GM21786 (cell line): ENCODE data around the gene ARAP1.

Experiments used
- ATAC-seq: cut with Tn5 transposase; IDR thresholded peaks from one replicate; pipeline ENCODE4 v1.9.1; 2021; ENCODE audit not compliant: unreplicated experiment

Gene ARAP1

GRCh38 chr11:72705442-72706365 lies 46.5 kb downstream of the ARAP1 start:
- ATAC-seq = no peak

- ATAC-seq = no peak
Observed at GRCh38 chr11:72704783-72705265, 47.4 kb downstream of the ARAP1 start.

DNA sequence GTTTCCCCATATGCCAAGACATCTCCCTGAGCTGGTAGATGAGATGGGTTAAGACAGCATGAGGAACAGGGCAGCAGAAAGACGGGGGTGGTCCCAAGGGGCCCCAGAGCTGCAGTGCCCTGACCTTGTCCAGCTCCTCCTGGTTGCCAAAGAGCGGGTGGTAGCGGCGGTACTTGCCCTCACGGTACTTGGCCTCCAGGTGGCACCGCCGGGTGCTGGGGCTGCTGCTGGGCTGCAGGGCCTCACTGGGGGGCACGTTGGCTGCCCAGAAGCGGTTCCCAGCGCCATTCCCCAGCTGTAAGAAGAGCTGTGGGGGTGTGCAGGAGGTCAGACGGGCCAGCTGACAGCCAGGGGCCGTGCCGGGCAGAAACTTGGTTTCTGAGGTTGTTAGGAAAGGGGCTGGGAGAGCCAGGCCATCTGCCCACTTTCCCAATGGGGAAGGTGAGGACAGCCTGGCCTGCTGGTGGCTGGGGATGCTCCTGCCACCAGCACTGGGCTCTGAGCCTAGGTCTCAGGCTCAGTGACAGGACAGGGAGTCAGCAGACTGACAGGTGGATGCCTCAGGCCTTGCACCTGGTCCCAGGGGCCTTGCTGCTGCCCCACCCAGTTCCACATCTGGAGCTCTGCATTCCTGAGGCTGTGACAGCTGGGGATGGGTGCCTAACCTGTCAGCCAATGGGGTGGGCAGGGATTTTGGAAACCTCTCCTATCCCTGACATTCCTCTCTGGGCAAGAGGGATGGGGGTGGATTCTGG lies 48.0 kb downstream of the ARAP1 start:
- ATAC-seq = no peak

GRCh38 chr11:72703267-72704008 lies 48.8 kb downstream of the ARAP1 start:
- ATAC-seq = no peak

GRCh38 chr11:72702577-72703241 lies 49.5 kb downstream of the ARAP1 start:
- no peak for ATAC-seq

- no peak for ATAC-seq
Observed at GRCh38 chr11:72702096-72702495, 50.1 kb downstream of the ARAP1 start.

DNA sequence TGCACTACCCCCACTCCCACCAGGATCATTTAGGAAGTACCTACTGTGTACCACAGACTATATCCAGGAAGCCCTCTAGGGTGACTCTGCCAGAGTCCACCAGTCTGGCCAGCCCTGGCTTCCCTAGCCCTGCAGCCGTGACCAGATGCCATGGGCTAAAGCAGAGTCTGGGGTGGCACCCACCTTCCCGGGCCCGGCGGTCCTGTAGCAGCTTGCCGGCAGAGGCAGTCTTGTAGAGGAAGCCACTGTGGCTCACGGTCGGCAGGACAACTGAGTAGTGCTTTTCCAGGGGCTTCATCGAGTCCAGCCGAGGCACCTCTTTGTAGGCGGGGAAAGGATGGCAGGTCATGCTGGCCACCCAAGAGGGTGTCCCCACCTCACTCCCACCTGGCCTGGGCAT lies 50.7 kb downstream of the ARAP1 start:
- no peak for ATAC-seq

GRCh38 chr11:72700146-72700545 lies 52.1 kb downstream of the ARAP1 start:
- ATAC-seq = no peak

- ATAC-seq = no peak
Observed at GRCh38 chr11:72697814-72698213, 54.4 kb downstream of the ARAP1 start.

GRCh38 chr11:72696866-72697700 lies 55.1 kb downstream of the ARAP1 start:
- ATAC-seq = no peak

- no peak for ATAC-seq
Observed at GRCh38 chr11:72695354-72695753, 56.9 kb downstream of the ARAP1 start.

DNA sequence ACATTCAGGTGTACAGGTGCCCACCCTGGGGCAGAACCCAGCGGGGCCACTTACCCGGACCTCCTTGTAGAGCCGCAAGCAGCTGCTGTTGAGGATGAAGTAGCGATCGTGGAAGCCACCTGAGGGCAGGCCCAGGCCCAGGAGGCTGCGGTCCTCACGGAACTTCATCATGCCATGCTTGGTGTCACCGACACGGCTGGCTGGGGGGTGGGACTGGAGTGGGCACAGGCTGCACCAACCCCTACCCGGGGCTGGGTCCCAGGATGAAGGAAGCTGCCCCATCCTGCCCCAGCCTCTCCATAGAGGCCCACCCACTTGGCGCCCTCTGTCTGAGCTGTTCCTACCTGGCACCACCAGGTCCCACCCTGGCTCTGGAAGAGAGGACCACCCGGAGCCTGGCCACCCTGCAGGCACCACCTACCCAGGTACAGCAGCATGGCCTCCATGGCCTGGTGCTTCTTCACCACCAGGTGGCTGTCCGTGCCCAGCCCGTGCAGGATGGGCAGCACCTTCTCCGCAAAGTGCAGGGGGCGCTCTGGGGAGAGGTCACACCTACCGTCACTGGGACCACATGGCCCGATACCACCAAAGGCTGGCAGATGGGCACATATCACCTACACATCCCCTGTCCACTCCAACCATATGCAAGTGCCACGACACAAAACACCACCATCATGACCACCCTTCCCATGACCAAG lies 58.8 kb downstream of the ARAP1 start:
- no peak for ATAC-seq

DNA sequence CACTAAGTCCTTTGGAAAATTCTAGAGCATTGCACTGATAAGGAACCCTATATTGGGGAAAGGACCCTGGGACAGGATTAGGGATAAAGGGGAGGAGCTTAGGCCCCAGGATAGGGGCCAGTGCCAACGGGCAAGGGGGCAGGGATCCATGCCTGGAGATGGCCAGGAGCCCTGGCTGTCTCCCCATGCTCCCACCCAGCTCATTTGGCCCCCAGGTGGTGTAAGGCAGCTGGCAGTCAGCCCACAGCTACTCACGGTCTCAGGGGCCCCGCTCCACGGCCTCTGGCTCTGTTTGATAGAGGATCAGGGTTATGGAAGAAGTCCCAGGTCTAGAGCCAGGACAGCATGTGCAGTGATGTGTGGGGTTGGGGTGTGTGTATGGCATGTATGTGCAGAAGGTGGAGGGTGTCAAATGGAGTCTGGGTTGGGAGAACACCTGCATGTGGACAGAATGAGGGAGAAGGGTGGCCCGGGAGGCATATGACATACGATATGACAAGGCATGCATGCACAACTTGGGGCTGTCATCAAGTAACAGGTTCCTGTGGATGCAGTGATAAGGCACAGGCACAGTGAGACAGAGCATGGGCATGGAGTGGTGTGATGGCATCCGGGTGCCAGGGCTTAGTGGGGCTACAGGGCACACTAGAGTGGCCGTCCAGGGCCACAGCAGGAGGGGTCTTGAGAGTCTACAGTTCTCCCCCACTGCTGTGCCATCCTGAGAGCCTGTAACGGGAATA lies 59.5 kb downstream of the ARAP1 start:
- ATAC-seq = no peak

DNA sequence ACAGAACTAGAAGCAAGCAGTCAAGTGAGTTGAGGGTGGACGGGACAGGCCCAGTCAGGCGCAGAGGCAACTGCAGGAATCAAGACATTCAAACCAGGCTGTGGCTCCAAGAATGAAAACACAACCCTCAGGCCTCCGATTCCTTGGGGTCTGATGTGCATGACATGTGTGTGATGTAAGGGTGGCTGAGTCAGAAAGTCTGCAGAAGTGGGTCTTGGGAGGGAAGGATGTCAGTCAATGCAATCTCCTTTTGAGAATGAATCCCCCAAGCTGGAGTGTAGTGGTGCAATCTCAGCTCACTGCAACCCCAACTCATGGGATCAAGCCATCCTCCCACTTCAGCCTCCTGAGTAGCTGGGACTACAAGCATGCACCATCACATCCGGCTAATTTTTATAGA lies 62.0 kb downstream of the ARAP1 start:
- no peak for ATAC-seq

GRCh38 chr11:72688929-72689328 lies 63.3 kb downstream of the ARAP1 start:
- ATAC-seq = no peak

GRCh38 chr11:72688486-72688885 lies 63.7 kb downstream of the ARAP1 start:
- no peak for ATAC-seq

DNA sequence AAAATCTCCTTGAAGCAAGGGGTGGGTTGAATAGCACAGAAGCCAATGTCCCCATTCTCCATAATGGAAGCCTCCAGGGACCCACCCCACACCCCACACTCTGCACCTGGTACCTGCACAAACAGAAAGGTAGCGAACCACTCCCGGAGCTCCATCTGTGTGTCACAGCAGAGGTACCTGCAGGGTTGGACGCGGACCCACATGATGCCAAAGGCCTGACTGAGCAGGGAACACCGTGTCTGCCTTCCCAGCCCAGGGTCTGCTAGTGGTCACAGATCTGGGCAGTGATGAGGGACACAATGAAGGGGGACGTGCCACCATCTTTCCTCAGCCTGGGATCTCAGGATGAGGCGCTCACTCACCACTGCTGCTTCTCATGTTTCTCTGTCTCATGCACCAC lies 64.9 kb downstream of the ARAP1 start:
- no peak for ATAC-seq

DNA sequence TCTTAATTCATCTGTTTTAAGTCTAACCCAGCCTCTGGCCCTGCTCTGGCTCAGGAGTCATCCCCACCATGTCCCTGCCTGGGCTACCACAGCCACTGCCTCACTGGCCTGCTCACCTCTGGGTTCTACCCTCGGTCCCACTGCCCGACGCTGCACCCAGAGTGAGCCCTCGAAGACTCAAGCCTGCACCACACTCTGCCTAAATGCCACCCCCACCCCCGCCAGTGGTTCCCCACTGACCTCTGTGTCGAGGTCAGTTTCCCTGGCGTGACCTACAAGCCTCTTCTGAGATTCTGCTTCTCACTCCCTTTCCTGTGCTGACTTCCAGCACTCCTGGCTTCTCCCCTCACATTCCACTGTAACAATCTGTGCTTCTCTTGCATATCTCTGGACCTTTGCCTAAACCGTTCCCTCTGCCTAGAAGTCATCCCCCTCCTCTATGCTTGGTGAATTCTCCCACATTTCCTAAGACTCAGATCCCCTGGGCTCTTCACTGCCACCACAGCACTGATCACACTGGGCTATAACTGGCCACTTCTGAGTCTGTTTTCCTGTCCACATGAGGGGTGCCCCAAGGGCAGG lies 65.5 kb downstream of the ARAP1 start:
- ATAC-seq = no peak
